SK-N-SH treated with all-trans-retinoic acid at 6 μM for 48 hours (cell line): Measurements from ENCODE around the gene MRPS22.
A peak's percentile ranks its signal among the peaks of the same experiment; 100 is the strongest.

Experiments used
- ATAC-seq: fragments of 200-7000 bp; cut with Tn5 transposase; 3 replicates; pipeline ENCODE4 v1.9.1; 2020; ENCODE audit warnings: mild to moderate bottlenecking, moderate library complexity
- ARNTL ChIP-seq: fragments of 450-650 bp; formaldehyde crosslinking; IDR thresholded peaks from 2 replicates; pipeline ENCODE4 v1.5.0; 2020; ENCODE audit warnings: low read depth, mild to moderate bottlenecking, moderate library complexity, borderline replicate concordance
- BACH2 ChIP-seq: fragments of 250-450 bp; sonication (Bioruptor Pico); IDR thresholded peaks from 2 replicates; pipeline ENCODE4 v1.9.0; 2021; ENCODE audit warnings: mild to moderate bottlenecking, borderline replicate concordance
- CSDC2 ChIP-seq: fragments of 250-450 bp; sonication (Bioruptor Pico); IDR thresholded peaks from 2 replicates; pipeline ENCODE4 v1.5.0; 2020; ENCODE audit warnings: mild to moderate bottlenecking, moderate library complexity
- ESRRG ChIP-seq: fragments of 250-450 bp; sonication (Bioruptor Pico); IDR thresholded peaks from 2 replicates; pipeline ENCODE4 v1.6.1; 2021; ENCODE audit warnings: mild to moderate bottlenecking
- GLIS3 ChIP-seq: fragments of 250-450 bp; sonication (Bioruptor Pico); IDR thresholded peaks from 2 replicates; pipeline ENCODE4 v1.5.0; 2020; ENCODE audit warnings: mild to moderate bottlenecking, moderate library complexity
- ISL1 ChIP-seq: fragments of 250-450 bp; sonication (Bioruptor Pico); IDR thresholded peaks from 2 replicates; pipeline ENCODE4 v2.1.2; 2022; ENCODE audit warnings: mild to moderate bottlenecking, moderate library complexity
- OSR1 ChIP-seq: fragments of 250-450 bp; sonication (Bioruptor Pico); IDR thresholded peaks from 2 replicates; pipeline ENCODE4 v1.8.0; 2022; ENCODE audit warnings: moderate library complexity, mild to moderate bottlenecking, inconsistent platforms
- PPARA ChIP-seq: fragments of 250-450 bp; sonication (Bioruptor Pico); IDR thresholded peaks from 2 replicates; pipeline ENCODE4 v1.5.0; 2020; ENCODE audit warnings: mild to moderate bottlenecking, borderline replicate concordance
- RARB ChIP-seq: fragments of 250-450 bp; sonication (Bioruptor Pico); IDR thresholded peaks from 2 replicates; pipeline ENCODE4 v1.8.0; 2021; ENCODE audit warnings: mild to moderate bottlenecking, moderate library complexity
- TCF4 ChIP-seq: fragments of 250-450 bp; sonication (Bioruptor Pico); IDR thresholded peaks from 2 replicates; pipeline ENCODE4 v1.8.0; 2021; ENCODE audit warnings: mild to moderate bottlenecking, moderate library complexity, borderline replicate concordance
- TOX ChIP-seq: fragments of 250-450 bp; sonication (Bioruptor Pico); IDR thresholded peaks from 2 replicates; pipeline ENCODE4 v1.8.0; 2021; ENCODE audit warnings: mild to moderate bottlenecking, moderate library complexity, borderline replicate concordance
- ZC3H10 ChIP-seq: fragments of 250-450 bp; sonication (Bioruptor Pico); IDR thresholded peaks from 2 replicates; pipeline ENCODE4 v1.5.1; 2021; ENCODE audit warnings: mild to moderate bottlenecking, moderate library complexity
- ZFP3 ChIP-seq: fragments of 250-450 bp; sonication (Bioruptor Pico); IDR thresholded peaks from 2 replicates; pipeline ENCODE4 v1.5.0; 2020; ENCODE audit warnings: mild to moderate bottlenecking, moderate library complexity
- ZFP30 ChIP-seq: fragments of 450-650 bp; formaldehyde crosslinking; IDR thresholded peaks from 2 replicates; pipeline ENCODE4 v1.5.0; 2022; ENCODE audit warnings: mild to moderate bottlenecking, moderate library complexity
- ZNF565 ChIP-seq: fragments of 450-650 bp; formaldehyde crosslinking; conservative IDR thresholded peaks from 2 replicates; pipeline ENCODE4 v1.5.0; 2020; ENCODE audit warnings: low read depth, mild to moderate bottlenecking, moderate library complexity
- TF ChIP-seq, protein P1 (sequence below): fragments of 250-450 bp; sonication (Bioruptor Pico); IDR thresholded peaks from 2 replicates; pipeline ENCODE4 v1.5.1; 2020; ENCODE audit warnings: low read depth, mild to moderate bottlenecking, moderate library complexity
- TF ChIP-seq, protein P2 (sequence below): fragments of 250-450 bp; sonication (Bioruptor Pico); IDR thresholded peaks from 2 replicates; pipeline ENCODE4 v1.8.0; 2020; ENCODE audit warnings: mild to moderate bottlenecking, moderate library complexity, borderline replicate concordance
- TF ChIP-seq, protein P3 (sequence below): fragments of 250-450 bp; sonication (Bioruptor Pico); IDR thresholded peaks from 2 replicates; pipeline ENCODE4 v1.5.1; 2021; ENCODE audit warnings: mild to moderate bottlenecking, moderate library complexity
- TF ChIP-seq, protein P4 (sequence below): fragments of 250-450 bp; sonication (Bioruptor Pico); IDR thresholded peaks from 2 replicates; pipeline ENCODE4 v1.5.0; 2020; ENCODE audit warnings: mild to moderate bottlenecking, moderate library complexity
- TF ChIP-seq, protein P5 (sequence below): fragments of 250-450 bp; sonication (Bioruptor Pico); IDR thresholded peaks from 2 replicates; pipeline ENCODE4 v1.8.0; 2021; ENCODE audit warnings: low read depth, mild to moderate bottlenecking, moderate library complexity, borderline replicate concordance

MRPS22 gene

DNA sequence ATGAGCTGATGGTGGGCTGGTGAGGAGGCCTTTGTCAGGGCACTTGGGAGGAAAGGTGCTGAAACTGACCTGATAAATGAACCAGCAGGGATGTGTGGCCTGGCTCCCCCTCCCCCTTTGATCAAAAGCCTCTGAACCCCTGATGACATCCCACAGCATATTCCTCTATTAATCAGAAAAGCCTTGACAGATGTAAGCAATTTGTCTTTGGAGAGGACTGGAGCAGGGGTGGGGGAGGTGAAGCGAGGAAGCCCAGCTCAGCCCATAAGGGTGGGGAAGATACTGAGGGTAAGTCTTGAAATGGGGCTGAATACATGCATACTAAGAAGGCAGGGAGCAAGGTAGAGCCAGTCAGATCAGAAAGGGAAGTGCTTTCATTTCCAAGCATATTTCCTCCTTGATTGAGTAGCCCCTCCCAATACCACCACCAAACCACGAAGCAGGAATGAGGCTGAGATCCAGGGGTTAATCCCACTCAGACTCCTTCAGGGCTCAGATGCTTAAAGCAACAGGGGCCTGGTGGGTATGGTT lies 34.7 kb upstream of the MRPS22 start (continued):
- TF ChIP-seq, protein P1, sequence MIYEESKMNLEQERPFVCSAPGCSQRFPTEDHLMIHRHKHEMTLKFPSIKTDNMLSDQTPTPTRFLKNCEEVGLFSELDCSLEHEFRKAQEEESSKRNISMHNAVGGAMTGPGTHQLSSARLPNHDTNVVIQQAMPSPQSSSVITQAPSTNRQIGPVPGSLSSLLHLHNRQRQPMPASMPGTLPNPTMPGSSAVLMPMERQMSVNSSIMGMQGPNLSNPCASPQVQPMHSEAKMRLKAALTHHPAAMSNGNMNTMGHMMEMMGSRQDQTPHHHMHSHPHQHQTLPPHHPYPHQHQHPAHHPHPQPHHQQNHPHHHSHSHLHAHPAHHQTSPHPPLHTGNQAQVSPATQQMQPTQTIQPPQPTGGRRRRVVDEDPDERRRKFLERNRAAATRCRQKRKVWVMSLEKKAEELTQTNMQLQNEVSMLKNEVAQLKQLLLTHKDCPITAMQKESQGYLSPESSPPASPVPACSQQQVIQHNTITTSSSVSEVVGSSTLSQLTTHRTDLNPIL (CRISPR knock-in tag), result no peak
- TF ChIP-seq ZFP3 (CRISPR knock-in tag) (no peak), TOX (CRISPR knock-in tag) (no peak), ESRRG (CRISPR knock-in tag) (no peak), BACH2 (CRISPR knock-in tag) (no peak), PPARA (no peak)
- TF ChIP-seq, protein P2, sequence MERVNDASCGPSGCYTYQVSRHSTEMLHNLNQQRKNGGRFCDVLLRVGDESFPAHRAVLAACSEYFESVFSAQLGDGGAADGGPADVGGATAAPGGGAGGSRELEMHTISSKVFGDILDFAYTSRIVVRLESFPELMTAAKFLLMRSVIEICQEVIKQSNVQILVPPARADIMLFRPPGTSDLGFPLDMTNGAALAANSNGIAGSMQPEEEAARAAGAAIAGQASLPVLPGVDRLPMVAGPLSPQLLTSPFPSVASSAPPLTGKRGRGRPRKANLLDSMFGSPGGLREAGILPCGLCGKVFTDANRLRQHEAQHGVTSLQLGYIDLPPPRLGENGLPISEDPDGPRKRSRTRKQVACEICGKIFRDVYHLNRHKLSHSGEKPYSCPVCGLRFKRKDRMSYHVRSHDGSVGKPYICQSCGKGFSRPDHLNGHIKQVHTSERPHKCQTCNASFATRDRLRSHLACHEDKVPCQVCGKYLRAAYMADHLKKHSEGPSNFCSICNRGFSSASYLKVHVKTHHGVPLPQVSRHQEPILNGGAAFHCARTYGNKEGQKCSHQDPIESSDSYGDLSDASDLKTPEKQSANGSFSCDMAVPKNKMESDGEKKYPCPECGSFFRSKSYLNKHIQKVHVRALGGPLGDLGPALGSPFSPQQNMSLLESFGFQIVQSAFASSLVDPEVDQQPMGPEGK (CRISPR knock-in tag), result no peak
- TF ChIP-seq, protein P3, sequence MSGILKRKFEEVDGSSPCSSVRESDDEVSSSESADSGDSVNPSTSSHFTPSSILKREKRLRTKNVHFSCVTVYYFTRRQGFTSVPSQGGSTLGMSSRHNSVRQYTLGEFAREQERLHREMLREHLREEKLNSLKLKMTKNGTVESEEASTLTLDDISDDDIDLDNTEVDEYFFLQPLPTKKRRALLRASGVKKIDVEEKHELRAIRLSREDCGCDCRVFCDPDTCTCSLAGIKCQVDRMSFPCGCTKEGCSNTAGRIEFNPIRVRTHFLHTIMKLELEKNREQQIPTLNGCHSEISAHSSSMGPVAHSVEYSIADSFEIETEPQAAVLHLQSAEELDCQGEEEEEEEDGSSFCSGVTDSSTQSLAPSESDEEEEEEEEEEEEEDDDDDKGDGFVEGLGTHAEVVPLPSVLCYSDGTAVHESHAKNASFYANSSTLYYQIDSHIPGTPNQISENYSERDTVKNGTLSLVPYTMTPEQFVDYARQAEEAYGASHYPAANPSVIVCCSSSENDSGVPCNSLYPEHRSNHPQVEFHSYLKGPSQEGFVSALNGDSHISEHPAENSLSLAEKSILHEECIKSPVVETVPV (CRISPR knock-in tag), result no peak

DNA sequence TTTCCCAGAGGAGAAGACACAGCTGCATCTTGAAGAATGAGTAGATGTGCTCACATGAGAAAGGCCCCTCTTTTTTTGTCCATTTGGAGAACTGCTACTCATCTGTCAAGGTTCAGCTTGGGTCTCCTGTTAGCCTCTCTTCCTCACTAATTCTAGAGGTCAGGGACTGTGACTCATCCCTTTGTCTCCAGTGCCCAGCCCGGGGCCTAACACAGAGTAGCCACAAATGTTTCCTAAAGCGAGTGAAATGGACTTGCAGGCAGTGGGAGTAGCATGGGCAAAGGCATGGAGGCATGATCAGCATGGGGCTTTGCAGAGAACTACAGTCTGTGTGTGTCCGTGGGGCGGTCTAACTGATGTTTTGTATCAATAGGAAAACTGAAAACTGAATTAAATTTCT lies 33.9 kb upstream of the MRPS22 start:
- ATAC-seq, result peak; percentile 42
- TF ChIP-seq ZFP3 (CRISPR knock-in tag), result no peak
- no peak for TF ChIP-seq ISL1 (CRISPR knock-in tag)
- no peak for TF ChIP-seq GLIS3 (CRISPR knock-in tag)
- TF ChIP-seq, protein P4, sequence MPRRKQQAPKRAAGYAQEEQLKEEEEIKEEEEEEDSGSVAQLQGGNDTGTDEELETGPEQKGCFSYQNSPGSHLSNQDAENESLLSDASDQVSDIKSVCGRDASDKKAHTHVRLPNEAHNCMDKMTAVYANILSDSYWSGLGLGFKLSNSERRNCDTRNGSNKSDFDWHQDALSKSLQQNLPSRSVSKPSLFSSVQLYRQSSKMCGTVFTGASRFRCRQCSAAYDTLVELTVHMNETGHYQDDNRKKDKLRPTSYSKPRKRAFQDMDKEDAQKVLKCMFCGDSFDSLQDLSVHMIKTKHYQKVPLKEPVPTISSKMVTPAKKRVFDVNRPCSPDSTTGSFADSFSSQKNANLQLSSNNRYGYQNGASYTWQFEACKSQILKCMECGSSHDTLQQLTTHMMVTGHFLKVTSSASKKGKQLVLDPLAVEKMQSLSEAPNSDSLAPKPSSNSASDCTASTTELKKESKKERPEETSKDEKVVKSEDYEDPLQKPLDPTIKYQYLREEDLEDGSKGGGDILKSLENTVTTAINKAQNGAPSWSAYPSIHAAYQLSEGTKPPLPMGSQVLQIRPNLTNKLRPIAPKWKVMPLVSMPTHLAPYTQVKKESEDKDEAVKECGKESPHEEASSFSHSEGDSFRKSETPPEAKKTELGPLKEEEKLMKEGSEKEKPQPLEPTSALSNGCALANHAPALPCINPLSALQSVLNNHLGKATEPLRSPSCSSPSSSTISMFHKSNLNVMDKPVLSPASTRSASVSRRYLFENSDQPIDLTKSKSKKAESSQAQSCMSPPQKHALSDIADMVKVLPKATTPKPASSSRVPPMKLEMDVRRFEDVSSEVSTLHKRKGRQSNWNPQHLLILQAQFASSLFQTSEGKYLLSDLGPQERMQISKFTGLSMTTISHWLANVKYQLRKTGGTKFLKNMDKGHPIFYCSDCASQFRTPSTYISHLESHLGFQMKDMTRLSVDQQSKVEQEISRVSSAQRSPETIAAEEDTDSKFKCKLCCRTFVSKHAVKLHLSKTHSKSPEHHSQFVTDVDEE (CRISPR knock-in tag), result no peak
- TF ChIP-seq, protein P2 (CRISPR knock-in tag), result no peak
- TF ChIP-seq ARNTL (CRISPR knock-in tag), result no peak
- TF ChIP-seq, protein P5, sequence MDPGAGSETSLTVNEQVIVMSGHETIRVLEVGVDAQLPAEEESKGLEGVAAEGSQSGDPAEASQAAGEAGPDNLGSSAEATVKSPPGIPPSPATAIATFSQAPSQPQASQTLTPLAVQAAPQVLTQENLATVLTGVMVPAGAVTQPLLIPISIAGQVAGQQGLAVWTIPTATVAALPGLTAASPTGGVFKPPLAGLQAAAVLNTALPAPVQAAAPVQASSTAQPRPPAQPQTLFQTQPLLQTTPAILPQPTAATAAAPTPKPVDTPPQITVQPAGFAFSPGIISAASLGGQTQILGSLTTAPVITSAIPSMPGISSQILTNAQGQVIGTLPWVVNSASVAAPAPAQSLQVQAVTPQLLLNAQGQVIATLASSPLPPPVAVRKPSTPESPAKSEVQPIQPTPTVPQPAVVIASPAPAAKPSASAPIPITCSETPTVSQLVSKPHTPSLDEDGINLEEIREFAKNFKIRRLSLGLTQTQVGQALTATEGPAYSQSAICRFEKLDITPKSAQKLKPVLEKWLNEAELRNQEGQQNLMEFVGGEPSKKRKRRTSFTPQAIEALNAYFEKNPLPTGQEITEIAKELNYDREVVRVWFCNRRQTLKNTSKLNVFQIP (CRISPR knock-in tag), result no peak
- TF ChIP-seq PPARA, result no peak
- no peak for TF ChIP-seq RARB
- no peak for TF ChIP-seq OSR1
- no peak for TF ChIP-seq ZC3H10 (CRISPR knock-in tag)
- TF ChIP-seq ZNF565 (CRISPR knock-in tag), result no peak
- no peak for TF ChIP-seq ZFP30 (CRISPR knock-in tag)
- TF ChIP-seq ESRRG (CRISPR knock-in tag), result no peak
- TF ChIP-seq CSDC2, result no peak
- TF ChIP-seq TCF4 (CRISPR knock-in tag), result no peak
